Osteocyte (in vitro differentiated cells): ENCODE measurements around the gene EXT2. TPM values are rescaled to one million over a fixed set of nuclear protein-coding genes. Genes with fewer than 3 reads are reported as not detected.

Experiments used
- DNase-seq: peaks from one replicate; pipeline ENCODE4 v3.0.0; 2021; ENCODE audit warnings: mixed read lengths; ENCODE audit not compliant: unreplicated experiment; ENCODE audit errors: extremely low spot score
- H3K27ac Mint-ChIP-seq: one replicate; pipeline ENCODE4 v1.8.0; 2021; ENCODE audit warnings: mild to moderate bottlenecking, mixed read lengths; ENCODE audit not compliant: unreplicated experiment
- H3K27me3 Mint-ChIP-seq: one replicate; pipeline ENCODE4 v1.8.0; 2021; ENCODE audit warnings: mixed read lengths; ENCODE audit not compliant: unreplicated experiment
- H3K36me3 Mint-ChIP-seq: one replicate; pipeline ENCODE4 v1.8.0; 2021; ENCODE audit warnings: mixed read lengths; ENCODE audit not compliant: unreplicated experiment
- H3K4me1 Mint-ChIP-seq: one replicate; pipeline ENCODE4 v1.8.0; 2021; ENCODE audit warnings: mixed read lengths; ENCODE audit not compliant: unreplicated experiment
- H3K4me3 Mint-ChIP-seq: one replicate; pipeline ENCODE4 v1.8.0; 2021; ENCODE audit warnings: mild to moderate bottlenecking, moderate library complexity, mixed read lengths; ENCODE audit not compliant: unreplicated experiment
- H3K9me3 Mint-ChIP-seq: one replicate; pipeline ENCODE4 v1.8.0; 2021; ENCODE audit warnings: mixed read lengths; ENCODE audit not compliant: unreplicated experiment
- CTCF ChIP-seq: fragments of 200-600 bp; sonication (generic); IDR thresholded peaks from 2 replicates; pipeline ENCODE4 v1.5.0; 2021; ENCODE audit warnings: antibody characterized with exemption, mild to moderate bottlenecking, moderate library complexity
- long read RNA-seq: library from polyadenylated mRNA; unstranded; transcript quantifications from one replicate; pipeline ENCODE4 v2.0.0, GENCODE V29; 2021
- total RNA-seq: library from RNA; stranded (reverse); gene quantifications from 2 replicates; pipeline ENCODE4 v1.2.1, GENCODE V29; 2021

EXT2 gene
- 99.1 and 102 TPM in 2 replicates for total RNA-seq
- long read RNA-seq, transcript EXT2-210 (14 exons, 3,136 nt), result major isoform, 887 of 1,042 reads
- long read RNA-seq, partial matches to known transcripts, result 98 of 1,042 reads
- long read RNA-seq, other reads (novel, unspliced or antisense), result 57 of 1,042 reads

- Mint-ChIP-seq H3K36me3 (peaks cover 3% of the 10 kb centered on the region), H3K4me1 (peaks cover 16% of the 10 kb centered on the region), H3K4me3 (peak within 1 kb of the TSS; percentile 83), H3K9me3 (no peaks in the 10 kb centered on the region), H3K27ac (peak within 1 kb of the TSS; percentile 18), H3K27me3 (peaks cover 34% of the 10 kb centered on the region)
- peak; percentile 96 for DNase-seq
- peak; percentile 94 for TF ChIP-seq CTCF
Measured at GRCh38 chr11:44095506-44096359, at the start of gene EXT2. Gene EXT2, plus strand, starts transcription at chr11:44095678. Its CDS starts 12,035 bp downstream, at chr11:44107713.

DNA sequence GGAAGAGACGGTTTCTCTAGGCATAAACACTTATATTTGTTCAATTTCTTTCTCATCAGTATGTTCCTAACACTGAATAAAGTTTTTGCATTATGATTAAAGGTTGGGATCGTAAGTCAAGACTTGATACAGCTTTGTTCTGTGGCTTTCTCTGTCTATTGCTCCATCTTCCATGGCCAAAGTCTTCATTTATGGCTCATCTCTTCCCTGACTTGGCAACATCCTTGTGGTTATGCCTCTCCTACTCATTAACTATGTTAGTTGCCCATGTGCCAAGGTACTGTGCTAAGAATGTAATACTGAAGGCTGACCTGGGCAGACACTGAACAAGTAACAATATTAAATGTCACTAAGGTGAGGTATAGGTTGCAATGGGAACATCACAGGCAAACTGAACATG is 49.3 kb upstream of the EXT2 start:
- Mint-ChIP-seq H3K36me3 (no peaks in the 10 kb centered on the region), H3K27me3 (peaks cover 36% of the 10 kb centered on the region)

GRCh38 chr11:44047298-44047697 is 48.2 kb upstream of the EXT2 start:
- H3K4me1 Mint-ChIP-seq, result no peaks in the 10 kb centered on the region
- no peak overlapping the region for H3K27ac Mint-ChIP-seq
- no peak for TF ChIP-seq CTCF
- H3K4me3 Mint-ChIP-seq, result no peak overlapping the region
- H3K27me3 Mint-ChIP-seq, result peaks cover 30% of the 10 kb centered on the region
- no peaks in the 10 kb centered on the region for H3K9me3 Mint-ChIP-seq
- no peaks in the 10 kb centered on the region for H3K36me3 Mint-ChIP-seq
- no peak for DNase-seq

More for the DNA sequence above, 49.3 kb upstream of the EXT2 start:
- no peaks in the 10 kb centered on the region for H3K4me1 Mint-ChIP-seq
- peaks cover 4% of the 10 kb centered on the region for H3K9me3 Mint-ChIP-seq
- no peak overlapping the region for H3K4me3 Mint-ChIP-seq
- H3K27ac Mint-ChIP-seq, result no peak overlapping the region
- TF ChIP-seq CTCF, result no peak
- DNase-seq, result no peak

- Mint-ChIP-seq H3K36me3 (no peaks in the 10 kb centered on the region), H3K27me3 (peaks cover 27% of the 10 kb centered on the region), H3K4me3 (no peak within 1 kb of the TSS), H3K4me1 (no peaks in the 10 kb centered on the region), H3K27ac (no peak within 1 kb of the TSS), H3K9me3 (no peaks in the 10 kb centered on the region)
- TF ChIP-seq CTCF, result no peak
- DNase-seq, result peak; percentile 70
Measured at GRCh38 chr11:44047931-44048431, 47.5 kb upstream of the EXT2 start, which contains the start of gene ACCSL. Gene ACCSL, plus strand, starts transcription at chr11:44047981. Its CDS starts 56 bp downstream, at chr11:44048037.

- H3K4me1 Mint-ChIP-seq, result no peaks in the 10 kb centered on the region
- H3K9me3 Mint-ChIP-seq, result no peaks in the 10 kb centered on the region
- no peak for DNase-seq
- no peak for TF ChIP-seq CTCF
- peaks cover 21% of the 10 kb centered on the region for H3K27me3 Mint-ChIP-seq
- H3K36me3 Mint-ChIP-seq, result no peaks in the 10 kb centered on the region
- no peak overlapping the region for H3K4me3 Mint-ChIP-seq
- H3K27ac Mint-ChIP-seq, result no peak overlapping the region
Measured at GRCh38 chr11:44049832-44050231, 45.6 kb upstream of the EXT2 start.
